ENCODE results near the gene CES3. TPM values are rescaled to one million over a fixed set of nuclear protein-coding genes. Genes with fewer than 3 reads are reported as not detected.

CES3 gene
- total RNA-seq, 1 donor from 2014 or later, result 0.98 TPM

DNA sequence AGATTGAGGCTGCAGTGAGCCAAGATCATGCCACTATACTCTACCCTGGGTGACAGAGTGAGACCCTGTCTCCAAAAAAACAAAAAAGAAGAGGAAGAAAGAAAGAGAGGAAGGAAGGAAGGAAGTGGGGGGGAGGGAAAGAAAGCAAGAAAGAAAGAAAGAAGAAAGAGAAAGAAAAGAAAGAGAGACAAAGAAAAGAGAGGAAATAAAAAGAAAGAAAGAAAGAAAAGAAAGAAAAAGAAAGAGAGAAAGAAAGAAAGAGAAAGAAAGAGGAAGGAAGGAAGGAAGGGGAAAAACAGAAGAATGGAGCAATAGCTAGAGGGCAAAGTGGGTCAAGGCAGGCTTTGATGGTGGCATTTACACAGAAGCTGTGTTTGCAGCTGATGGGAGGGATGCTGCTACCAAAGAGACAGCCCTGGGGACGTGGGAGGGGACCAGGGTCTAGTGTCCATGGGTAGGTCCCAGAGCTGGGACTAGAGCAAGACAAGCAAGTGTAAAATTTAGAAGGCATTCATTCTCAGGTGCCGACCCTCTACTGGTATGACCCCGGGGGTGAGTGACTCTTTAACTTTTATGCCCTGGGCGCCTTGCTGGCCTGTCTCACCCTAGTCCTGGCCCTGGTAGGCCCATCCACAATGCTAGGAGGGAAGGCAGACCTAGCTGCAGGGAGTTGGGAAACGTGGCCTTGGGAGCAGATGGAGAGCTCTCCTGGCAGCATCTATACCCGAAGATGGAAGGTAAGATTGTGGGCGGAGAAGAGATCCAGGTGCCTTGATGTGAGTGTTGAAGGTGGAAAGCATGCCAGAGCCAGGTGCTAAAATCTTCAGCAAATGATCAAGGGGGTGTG is 2.0 kb upstream of the CES3 start:
- H3K27me3 ChIP-seq, result no peaks in the 10 kb centered on the region
- intact Hi-C loops (cut with DNase I), result no loop called here
- no peak overlapping the region for H3K27ac ChIP-seq
- no peak for TF ChIP-seq POLR2AphosphoS5 (IDR thresholded peaks at IDR 0.05; ENCODE audit: insufficient read depth in 1 of 2, low read depth in 1 of 2)
- TF ChIP-seq CTCF (IDR thresholded peaks at IDR 0.05), result no peak
- TF ChIP-seq POLR2A (IDR thresholded peaks at IDR 0.05), result no peak
- no peaks in the 10 kb centered on the region for H3K36me3 ChIP-seq
- no peak for DNase-seq (ENCODE audit: extremely low spot score in 2 of 2)
- H3K4me1 ChIP-seq, result peaks cover 8% of the 10 kb centered on the region
- no peak overlapping the region for H3K4me3 ChIP-seq
- H3K9me3 ChIP-seq, result no peaks in the 10 kb centered on the region

DNA sequence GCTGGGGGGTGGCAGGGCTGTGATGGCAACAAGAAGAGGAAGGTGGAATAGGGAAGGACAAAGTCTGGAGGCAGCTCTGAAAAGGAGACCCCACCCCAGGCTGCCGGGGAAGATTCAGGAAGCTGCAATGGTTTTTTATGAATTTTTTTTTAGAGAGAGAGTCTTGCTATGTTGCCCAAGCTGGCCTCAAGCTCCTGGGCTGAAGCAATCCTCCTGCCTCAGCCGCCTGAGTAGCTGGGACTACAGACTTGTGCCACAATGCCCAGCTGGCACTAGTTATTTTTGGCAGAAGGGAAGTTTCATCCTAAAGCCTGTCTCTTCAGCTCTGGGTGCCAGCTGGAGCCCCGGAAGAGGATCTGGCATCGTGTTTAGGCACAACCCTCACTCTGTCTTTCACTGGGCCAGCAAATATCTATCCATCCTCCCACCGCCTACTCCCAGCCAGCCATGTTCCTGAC is 1.3 kb upstream of the CES3 start:
- intact Hi-C loops (cut with DNase I), result no loop called here

DNA sequence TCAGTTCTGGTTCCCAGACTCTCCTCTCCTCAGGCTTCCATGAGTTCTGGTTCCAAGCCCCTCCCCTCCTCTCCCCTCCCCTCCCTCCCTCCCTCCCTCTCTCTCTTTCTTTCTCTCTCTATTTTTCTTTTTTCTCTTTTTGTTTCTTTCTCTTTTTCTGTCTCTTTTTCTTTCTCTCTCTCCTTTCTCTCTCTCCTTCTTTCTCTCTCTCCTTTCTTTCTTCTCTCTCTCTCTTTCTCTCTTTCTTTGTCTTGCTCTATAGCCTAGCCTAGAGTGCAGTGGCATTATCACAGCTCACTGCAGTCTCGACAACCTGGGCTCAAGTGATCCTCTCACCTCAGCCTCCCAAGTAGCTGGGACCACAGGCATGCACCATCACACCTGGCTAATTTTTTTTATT is 796 bp upstream of the CES3 start:
- no peak overlapping the region for H3K27ac ChIP-seq
- intact Hi-C loops (cut with DNase I), result no loop called here
- H3K36me3 ChIP-seq, result no peaks in the 10 kb centered on the region
- no peak for DNase-seq (ENCODE audit: extremely low spot score in 2 of 2)
- peaks cover 8% of the 10 kb centered on the region for H3K4me1 ChIP-seq
- no peaks in the 10 kb centered on the region for H3K27me3 ChIP-seq
- TF ChIP-seq POLR2A (IDR thresholded peaks at IDR 0.05) (no peak), POLR2AphosphoS5 (IDR thresholded peaks at IDR 0.05; ENCODE audit: insufficient read depth in 1 of 2, low read depth in 1 of 2) (no peak), CTCF (IDR thresholded peaks at IDR 0.05) (no peak)
- H3K9me3 ChIP-seq, result no peaks in the 10 kb centered on the region
- no peak overlapping the region for H3K4me3 ChIP-seq

More for the DNA sequence above, 1.3 kb upstream of the CES3 start:
- H3K4me3 ChIP-seq, result no peak overlapping the region
- peaks cover 8% of the 10 kb centered on the region for H3K4me1 ChIP-seq
- no peaks in the 10 kb centered on the region for H3K36me3 ChIP-seq
- DNase-seq (ENCODE audit: extremely low spot score in 2 of 2), result no peak
- H3K27ac ChIP-seq, result no peak overlapping the region
- TF ChIP-seq CTCF (IDR thresholded peaks at IDR 0.05) (no peak), POLR2AphosphoS5 (IDR thresholded peaks at IDR 0.05; ENCODE audit: insufficient read depth in 1 of 2, low read depth in 1 of 2) (no peak), POLR2A (IDR thresholded peaks at IDR 0.05) (no peak)
- no peaks in the 10 kb centered on the region for H3K27me3 ChIP-seq
- H3K9me3 ChIP-seq, result no peaks in the 10 kb centered on the region

DNA sequence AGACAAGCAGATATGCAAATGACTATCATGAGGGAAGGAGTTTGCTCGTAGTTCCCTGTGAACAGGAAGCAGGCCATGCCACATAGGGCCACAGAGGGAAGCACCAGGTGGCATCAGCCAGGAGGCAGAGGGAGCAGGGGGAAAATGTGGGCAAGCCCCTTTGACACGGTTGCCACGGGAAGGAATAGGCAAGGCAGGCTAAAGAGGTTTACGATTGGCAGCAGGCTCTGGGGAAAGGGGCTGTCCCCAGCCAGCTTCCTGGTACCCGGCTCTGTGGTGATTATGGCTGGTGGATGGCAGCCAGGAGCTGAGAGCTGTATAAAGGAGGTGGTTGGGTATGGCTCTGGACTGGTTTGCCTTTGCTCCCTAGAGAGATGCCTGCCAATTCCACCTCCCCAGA is 848 bp downstream of the CES3 start:
- DNase-seq (ENCODE audit: extremely low spot score in 2 of 2), result no peak
- no peak for TF ChIP-seq POLR2A (IDR thresholded peaks at IDR 0.05)
- no peak for TF ChIP-seq CTCF (IDR thresholded peaks at IDR 0.05)
- TF ChIP-seq POLR2AphosphoS5 (IDR thresholded peaks at IDR 0.05; ENCODE audit: insufficient read depth in 1 of 2, low read depth in 1 of 2), result no peak
- intact Hi-C loops (cut with DNase I), result no loop called here
- Histone ChIP-seq H3K27ac (no peak overlapping the region), H3K4me1 (peaks cover 8% of the 10 kb centered on the region), H3K36me3 (no peaks in the 10 kb centered on the region), H3K4me3 (no peak overlapping the region), H3K9me3 (no peaks in the 10 kb centered on the region), H3K27me3 (no peaks in the 10 kb centered on the region)

DNA sequence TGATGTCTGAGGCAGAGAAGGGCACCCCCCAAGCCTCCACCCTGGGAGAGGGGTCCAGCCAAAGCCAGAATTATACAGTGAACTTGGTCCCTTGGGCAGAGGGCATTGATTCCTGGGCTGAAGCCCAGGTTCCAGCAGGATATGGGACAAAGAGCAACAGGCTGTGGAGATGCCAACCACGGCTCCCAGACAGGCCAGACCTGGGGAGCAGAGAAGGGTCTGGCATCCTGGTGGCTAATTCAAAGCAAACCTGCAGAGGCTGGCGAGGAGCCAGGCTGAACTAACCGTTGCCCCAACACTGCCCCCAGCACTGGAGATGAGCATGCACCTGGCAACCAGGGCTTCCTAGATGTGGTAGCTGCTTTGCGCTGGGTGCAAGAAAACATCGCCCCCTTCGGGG is 3.0 kb downstream of the CES3 start:
- H3K27me3 ChIP-seq, result no peaks in the 10 kb centered on the region
- intact Hi-C loops (cut with DNase I), result no loop called here
- H3K4me3 ChIP-seq, result no peak overlapping the region
- TF ChIP-seq CTCF (IDR thresholded peaks at IDR 0.05) (no peak), POLR2A (IDR thresholded peaks at IDR 0.05) (no peak), POLR2AphosphoS5 (IDR thresholded peaks at IDR 0.05; ENCODE audit: insufficient read depth in 1 of 2, low read depth in 1 of 2) (no peak)
- H3K36me3 ChIP-seq, result no peaks in the 10 kb centered on the region
- H3K27ac ChIP-seq, result no peak overlapping the region
- no peak for DNase-seq (ENCODE audit: extremely low spot score in 2 of 2)
- H3K9me3 ChIP-seq, result no peaks in the 10 kb centered on the region
- peaks cover 8% of the 10 kb centered on the region for H3K4me1 ChIP-seq

Measured in vagina (tissue), 2 donors.